Neural progenitor cell (in vitro differentiated cells): Measurements from ENCODE around the gene CHMP1A. TPM values are rescaled to one million over a fixed set of nuclear protein-coding genes. Genes with fewer than 3 reads are reported as not detected.

Experiments
- DNase-seq: peaks from one replicate; pipeline ENCODE4 v3.0.0-alpha.2; 2016; ENCODE audit warnings: low spot score
- H2AFZ ChIP-seq: fragments of 200-600 bp; sonication (generic); replicated peaks from 2 replicates; pipeline ENCODE4 v1.6.1; 2016; ENCODE audit warnings: antibody characterized with exemption
- H3F3A ChIP-seq: fragments of 200-600 bp; sonication (generic); 2 replicates; pipeline ENCODE4 v1.6.1; 2016; ENCODE audit warnings: antibody characterized with exemption, low read depth
- H3K27ac ChIP-seq: fragments of 200-600 bp; sonication (generic); 2 replicates; pipeline ENCODE4 v1.5.1; 2016; ENCODE audit warnings: mild to moderate bottlenecking
- H3K27me3 ChIP-seq: fragments of 200-600 bp; sonication (generic); 2 replicates; pipeline ENCODE4 v1.6.1; 2016; ENCODE audit warnings: mild to moderate bottlenecking, moderate library complexity
- H3K36me3 ChIP-seq: fragments of 200-600 bp; sonication (generic); 2 replicates; pipeline ENCODE4 v1.5.1; 2016
- H3K4me1 ChIP-seq: fragments of 200-600 bp; sonication (generic); 2 replicates; pipeline ENCODE4 v1.6.1; 2016; ENCODE audit warnings: mixed run types
- H3K4me2 ChIP-seq: fragments of 200-600 bp; sonication (generic); 2 replicates; pipeline ENCODE4 v1.6.1; 2016
- H3K4me3 ChIP-seq: fragments of 200-600 bp; sonication (generic); 2 replicates; pipeline ENCODE4 v1.5.1; 2016
- H3K79me2 ChIP-seq: fragments of 200-600 bp; sonication (generic); 2 replicates; pipeline ENCODE4 v1.6.1; 2016; ENCODE audit warnings: low read depth
- H3K9ac ChIP-seq: fragments of 200-600 bp; sonication (generic); 2 replicates; pipeline ENCODE4 v1.6.1; 2016
- H3K9me3 ChIP-seq: fragments of 200-600 bp; sonication (generic); 2 replicates; pipeline ENCODE4 v1.5.1; 2016; ENCODE audit warnings: low read depth
- H4K20me1 ChIP-seq: fragments of 200-600 bp; sonication (generic); 2 replicates; pipeline ENCODE4 v1.6.1; 2016; ENCODE audit warnings: low read depth
- H3K27ac Mint-ChIP-seq: 3 replicates; pipeline ENCODE4 v1.8.0; 2021; ENCODE audit warnings: mixed read lengths
- H3K27me3 Mint-ChIP-seq: 2 replicates; pipeline ENCODE4 v1.8.0; 2022; ENCODE audit warnings: low read depth, mild to moderate bottlenecking, inconsistent platforms, moderate library complexity, mixed read lengths; ENCODE audit not compliant: insufficient read depth
- H3K36me3 Mint-ChIP-seq: 3 replicates; pipeline ENCODE4 v1.8.0; 2021; ENCODE audit warnings: mixed read lengths
- H3K4me1 Mint-ChIP-seq: 3 replicates; pipeline ENCODE4 v1.8.0; 2021; ENCODE audit warnings: mixed read lengths
- H3K4me3 Mint-ChIP-seq: 3 replicates; pipeline ENCODE4 v1.8.0; 2021; ENCODE audit warnings: mild to moderate bottlenecking, moderate library complexity, mixed read lengths
- H3K9me3 Mint-ChIP-seq: 3 replicates; pipeline ENCODE4 v1.8.0; 2020; ENCODE audit warnings: mixed read lengths
- EZH2 ChIP-seq: fragments of 200-600 bp; sonication (generic); IDR thresholded peaks from 2 replicates; pipeline ENCODE4 v1.6.1; 2017; ENCODE audit warnings: antibody characterized with exemption, mild to moderate bottlenecking, moderate library complexity
- EZH2phosphoT487 ChIP-seq: fragments of 200-600 bp; sonication (generic); IDR thresholded peaks from 2 replicates; pipeline ENCODE4 v1.6.1; 2017; ENCODE audit warnings: antibody characterized with exemption
- total RNA-seq: library from RNA; depleted of rRNA; stranded (reverse); fragments of >200 nt; gene quantifications from 2 replicates; pipeline ENCODE4 v1.2.3, GENCODE V29; 2015; ENCODE audit warnings: low replicate concordance
- TF ChIP-seq, protein P1 (sequence below): fragments of 200-600 bp; sonication (generic); IDR thresholded peaks from 2 replicates; pipeline ENCODE4 v1.5.1; 2017; ENCODE audit warnings: antibody characterized with exemption, mild to moderate bottlenecking

Gene CHMP1A
- total RNA-seq, 1 donor from 2014 or later = 34.6 TPM

- no peak overlapping the region for H3K4me3 ChIP-seq
- H3K4me2 ChIP-seq = no peak overlapping the region
- no peak overlapping the region for H3K9ac ChIP-seq
- no peaks in the 10 kb centered on the region for H3K9me3 ChIP-seq
- Mint-ChIP-seq H3K4me3 (no peak overlapping the region), H3K4me1 (peaks cover 10% of the 10 kb centered on the region), H3K9me3 (no peaks in the 10 kb centered on the region), H3K27me3 (peaks cover 10% of the 10 kb centered on the region), H3K36me3 (peaks cover 5% of the 10 kb centered on the region), H3K27ac (no peak overlapping the region)
- H3K79me2 ChIP-seq = no peaks in the 10 kb centered on the region
- no peaks in the 10 kb centered on the region for H3K27me3 ChIP-seq
- TF ChIP-seq, protein P1, sequence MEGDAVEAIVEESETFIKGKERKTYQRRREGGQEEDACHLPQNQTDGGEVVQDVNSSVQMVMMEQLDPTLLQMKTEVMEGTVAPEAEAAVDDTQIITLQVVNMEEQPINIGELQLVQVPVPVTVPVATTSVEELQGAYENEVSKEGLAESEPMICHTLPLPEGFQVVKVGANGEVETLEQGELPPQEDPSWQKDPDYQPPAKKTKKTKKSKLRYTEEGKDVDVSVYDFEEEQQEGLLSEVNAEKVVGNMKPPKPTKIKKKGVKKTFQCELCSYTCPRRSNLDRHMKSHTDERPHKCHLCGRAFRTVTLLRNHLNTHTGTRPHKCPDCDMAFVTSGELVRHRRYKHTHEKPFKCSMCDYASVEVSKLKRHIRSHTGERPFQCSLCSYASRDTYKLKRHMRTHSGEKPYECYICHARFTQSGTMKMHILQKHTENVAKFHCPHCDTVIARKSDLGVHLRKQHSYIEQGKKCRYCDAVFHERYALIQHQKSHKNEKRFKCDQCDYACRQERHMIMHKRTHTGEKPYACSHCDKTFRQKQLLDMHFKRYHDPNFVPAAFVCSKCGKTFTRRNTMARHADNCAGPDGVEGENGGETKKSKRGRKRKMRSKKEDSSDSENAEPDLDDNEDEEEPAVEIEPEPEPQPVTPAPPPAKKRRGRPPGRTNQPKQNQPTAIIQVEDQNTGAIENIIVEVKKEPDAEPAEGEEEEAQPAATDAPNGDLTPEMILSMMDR = no peak
- TF ChIP-seq EZH2 (no peak), EZH2phosphoT487 (no peak)
- no peak for DNase-seq
- peaks cover 3% of the 10 kb centered on the region for H3F3A ChIP-seq
- peaks cover 4% of the 10 kb centered on the region for H4K20me1 ChIP-seq
- no peaks in the 10 kb centered on the region for H3K4me1 ChIP-seq
- no peaks in the 10 kb centered on the region for H3K36me3 ChIP-seq
- no peak overlapping the region for H3K27ac ChIP-seq
- H2AFZ ChIP-seq = no peak overlapping the region
Measured at GRCh38 chr16:89645122-89645521, 12.4 kb downstream of the CHMP1A start.

- Histone ChIP-seq H3K4me3 (no peak overlapping the region), H3K4me2 (no peak overlapping the region), H3K27me3 (no peaks in the 10 kb centered on the region), H4K20me1 (peaks cover 4% of the 10 kb centered on the region), H3K4me1 (no peaks in the 10 kb centered on the region), H3F3A (peaks cover 3% of the 10 kb centered on the region), H2AFZ (no peak overlapping the region), H3K79me2 (no peaks in the 10 kb centered on the region), H3K36me3 (no peaks in the 10 kb centered on the region), H3K9me3 (no peaks in the 10 kb centered on the region), H3K27ac (no peak overlapping the region), H3K9ac (no peak overlapping the region)
- Mint-ChIP-seq H3K27me3 (peaks cover 8% of the 10 kb centered on the region), H3K4me3 (no peak overlapping the region), H3K9me3 (no peaks in the 10 kb centered on the region), H3K4me1 (peaks cover 10% of the 10 kb centered on the region), H3K36me3 (peaks cover 5% of the 10 kb centered on the region), H3K27ac (no peak overlapping the region)
- no peak for DNase-seq
- TF ChIP-seq, protein P1 = no peak
- TF ChIP-seq EZH2 (no peak), EZH2phosphoT487 (no peak)
Measured at GRCh38 chr16:89643769-89644300, 13.7 kb downstream of the CHMP1A start.

- TF ChIP-seq EZH2 = no peak
- TF ChIP-seq EZH2phosphoT487 = no peak
- TF ChIP-seq, protein P1 = no peak
- H3K36me3 ChIP-seq = no peaks in the 10 kb centered on the region
- H2AFZ ChIP-seq = no peak overlapping the region
- Mint-ChIP-seq H3K27me3 (peaks cover 5% of the 10 kb centered on the region), H3K4me3 (no peak overlapping the region), H3K27ac (no peak overlapping the region), H3K4me1 (peaks cover 10% of the 10 kb centered on the region), H3K36me3 (peaks cover 5% of the 10 kb centered on the region), H3K9me3 (no peaks in the 10 kb centered on the region)
- H3K4me1 ChIP-seq = no peaks in the 10 kb centered on the region
- no peak overlapping the region for H3K4me3 ChIP-seq
- H3K9ac ChIP-seq = no peak overlapping the region
- no peaks in the 10 kb centered on the region for H3K79me2 ChIP-seq
- no peaks in the 10 kb centered on the region for H3K9me3 ChIP-seq
- no peak overlapping the region for H3K4me2 ChIP-seq
- H3K27me3 ChIP-seq = no peaks in the 10 kb centered on the region
- DNase-seq = no peak
- H3K27ac ChIP-seq = no peak overlapping the region
- peaks cover 3% of the 10 kb centered on the region for H3F3A ChIP-seq
- H4K20me1 ChIP-seq = peaks cover 4% of the 10 kb centered on the region
Measured at GRCh38 chr16:89642574-89642973, 14.9 kb downstream of the CHMP1A start.
